HepG2 (cell line): ENCODE data around the gene CHRNB1. TPM values are rescaled to one million over a fixed set of nuclear protein-coding genes. Genes with fewer than 3 reads are reported as not detected.

Experiments used
- AFF4 ChIP-seq: sonication (generic); formaldehyde crosslinking; IDR thresholded peaks from 2 replicates; pipeline ENCODE4 v1.4.0; 2020; ENCODE audit warnings: missing genetic modification reagents
- CTCF ChIP-seq: sonication (generic); formaldehyde crosslinking; IDR thresholded peaks from 2 replicates; pipeline ENCODE4 v1.5.0; 2020; ENCODE audit warnings: mild to moderate bottlenecking, missing genetic modification reagents, moderate library complexity
- HOMEZ ChIP-seq: IDR thresholded peaks from 2 replicates; pipeline ENCODE4 v1.6.1; 2016; ENCODE audit warnings: low read depth
- TCF7 ChIP-seq: sonication (generic); IDR thresholded peaks from 2 replicates; pipeline ENCODE4 v1.6.1; 2016; ENCODE audit warnings: antibody characterized with exemption, low read depth
- TERF1 ChIP-seq: sonication (generic); formaldehyde crosslinking; IDR thresholded peaks from 2 replicates; pipeline ENCODE4 v1.8.0; 2022; ENCODE audit warnings: mild to moderate bottlenecking, missing genetic modification reagents, moderate library complexity
- YEATS2 ChIP-seq: sonication (generic); formaldehyde crosslinking; IDR thresholded peaks from 2 replicates; pipeline ENCODE4 v1.4.0; 2020; ENCODE audit warnings: missing genetic modification reagents, borderline replicate concordance
- ZBTB43 ChIP-seq: sonication (generic); formaldehyde crosslinking; conservative IDR thresholded peaks from 2 replicates; pipeline ENCODE4 v1.4.0; 2020; ENCODE audit warnings: missing genetic modification reagents
- ZFP90 ChIP-seq: sonication (generic); formaldehyde crosslinking; IDR thresholded peaks from 2 replicates; pipeline ENCODE4 v1.8.0; 2022; ENCODE audit warnings: missing genetic modification reagents, mild to moderate bottlenecking, inconsistent platforms, borderline replicate concordance
- ZFX ChIP-seq: sonication (generic); formaldehyde crosslinking; IDR thresholded peaks from 2 replicates; pipeline ENCODE4 v1.4.0; 2020; ENCODE audit warnings: mild to moderate bottlenecking, low read depth, missing genetic modification reagents, moderate library complexity
- ZNF563 ChIP-seq: sonication (generic); formaldehyde crosslinking; IDR thresholded peaks from 2 replicates; pipeline ENCODE4 v1.8.0; 2022; ENCODE audit warnings: mild to moderate bottlenecking, moderate library complexity, missing genetic modification reagents
- ZSCAN30 ChIP-seq: sonication (generic); formaldehyde crosslinking; IDR thresholded peaks from 2 replicates; pipeline ENCODE4 v1.5.0; 2020; ENCODE audit warnings: mild to moderate bottlenecking, missing genetic modification reagents
- polyA plus RNA-seq, 8 experiments: library from polyadenylated mRNA; depleted of rRNA in 3 of 8; stranded (reverse) in 7 of 8; unstranded in 1 of 8; fragments of >200 nt; fragmentation: Illumina TruSeq in 4 of 8; extraction: Trizol in 4 of 8; gene quantifications; 2 replicates each; pipeline versions ENCODE4 v1.2.1 to v1.2.3, GENCODE V29; 2011 to 2016; ENCODE audit warnings: low read depth in 4 of 8, missing spikeins in 1 of 8, mixed read lengths in 1 of 8; ENCODE audit not compliant: insufficient read depth in 1 of 8
- total RNA-seq, 5 experiments: library from RNA; depleted of rRNA; stranded (reverse); fragments of >200 nt; fragmentation: Illumina TruSeq; extraction: Trizol; gene quantifications; 2 replicates each; pipeline ENCODE4 v1.2.3, GENCODE V29; 2016; ENCODE audit warnings: low read depth in 1 of 5

The CHRNB1 gene
- total and polyA plus RNA-seq, 2 of the 13 experiments (the other 11 are each of a cell fraction or from before 2014, with no cell fraction given), result 5.4 to 33.7 TPM

GRCh38 chr17:7444682-7445618, at the start of gene CHRNB1 (continued):
- TF ChIP-seq CTCF (peak; percentile 69), ZBTB43 (CRISPR knock-in tag) (no peak), TERF1 (CRISPR knock-in tag) (no peak), YEATS2 (CRISPR knock-in tag) (peak; percentile 33; the same call in 1 of the 2 replicates), ZFP90 (0 out of 2 replicates have a peak, but pooled peaks have one; percentile 42), ZFX (CRISPR knock-in tag) (peak; percentile 87), HOMEZ (CRISPR knock-in tag) (no peak; the same call in 1 of the 2 replicates), AFF4 (CRISPR knock-in tag) (no peak), TCF7 (no peak), ZNF563 (CRISPR knock-in tag) (peak; percentile 63), ZSCAN30 (CRISPR knock-in tag) (no peak)
